Mesendoderm (in vitro differentiated cells): Measurements from ENCODE around the gene FGF19.

Experiments used
- DNase-seq: peaks from one replicate; pipeline ENCODE4 v3.0.0; 2013
- H2AK5ac ChIP-seq: 2 replicates; pipeline ENCODE4 v1.6.1; 2013; ENCODE audit warnings: low read length, inconsistent platforms
- H2BK120ac ChIP-seq: 2 replicates; pipeline ENCODE4 v1.6.1; 2013; ENCODE audit warnings: low read depth, mild to moderate bottlenecking, low read length, moderate library complexity, mixed read lengths
- H2BK15ac ChIP-seq: replicated peaks from 2 replicates; pipeline ENCODE4 v1.6.1; 2013; ENCODE audit warnings: low read depth, mild to moderate bottlenecking, moderate library complexity
- H2BK5ac ChIP-seq: 2 replicates; pipeline ENCODE4 v1.6.1; 2013; ENCODE audit warnings: low read length, inconsistent platforms
- H3K18ac ChIP-seq: 2 replicates; pipeline ENCODE4 v1.6.1; 2013; ENCODE audit warnings: mild to moderate bottlenecking, low read length, mixed read lengths
- H3K23ac ChIP-seq: one replicate; pipeline ENCODE4 v1.6.1; 2013; ENCODE audit warnings: low read length
- H3K27ac ChIP-seq: 2 replicates; pipeline ENCODE4 v1.5.1; 2013; ENCODE audit warnings: low read depth, mild to moderate bottlenecking, inconsistent platforms, low read length, moderate library complexity
- H3K27me3 ChIP-seq: 2 replicates; pipeline ENCODE4 v1.6.1; 2013; ENCODE audit warnings: low read length, control low read depth, mild to moderate bottlenecking, inconsistent platforms; ENCODE audit not compliant: insufficient read depth, poor library complexity
- H3K36me3 ChIP-seq: 2 replicates; pipeline ENCODE4 v1.6.1; 2013; ENCODE audit warnings: low read length, inconsistent platforms; ENCODE audit not compliant: control insufficient read depth, insufficient read depth
- H3K4ac ChIP-seq: one replicate; pipeline ENCODE4 v1.6.1; 2013; ENCODE audit warnings: low read depth, mild to moderate bottlenecking, low read length, moderate library complexity
- H3K4me1 ChIP-seq: 2 replicates; pipeline ENCODE4 v1.6.1; 2013; ENCODE audit warnings: low read depth, low read length, inconsistent platforms; ENCODE audit not compliant: control insufficient read depth
- H3K4me2 ChIP-seq: 2 replicates; pipeline ENCODE4 v1.6.1; 2013; ENCODE audit warnings: low read length
- H3K4me3 ChIP-seq: 2 replicates; pipeline ENCODE4 v1.5.1; 2013; ENCODE audit warnings: mild to moderate bottlenecking, low read length
- H3K56ac ChIP-seq: one replicate; pipeline ENCODE4 v1.6.1; 2013; ENCODE audit warnings: low read length
- H3K79me1 ChIP-seq: 2 replicates; pipeline ENCODE4 v1.6.1; 2013; ENCODE audit warnings: low read length, inconsistent platforms
- H3K79me2 ChIP-seq: 2 replicates; pipeline ENCODE4 v1.6.1; 2013; ENCODE audit warnings: mild to moderate bottlenecking, low read length; ENCODE audit not compliant: control insufficient read depth, insufficient read depth
- H3K9ac ChIP-seq: 2 replicates; pipeline ENCODE4 v1.6.1; 2013; ENCODE audit warnings: low read length, inconsistent platforms
- H4K5ac ChIP-seq: one replicate; pipeline ENCODE4 v1.6.1; 2013; ENCODE audit warnings: low read length
- H4K8ac ChIP-seq: one replicate; pipeline ENCODE4 v1.6.1; 2013; ENCODE audit warnings: low read depth, mild to moderate bottlenecking, control low read depth, low read length, moderate library complexity
- WGBS: extraction: QIAGEN DNeasy Blood & Tissue Kit; methylation state at CpG from one replicate; pipeline ENCODE4 v1.1.7; 2013; ENCODE audit warnings: low lambda C conversion rate, missing lambda C conversion rate; ENCODE audit not compliant: insufficient coverage; ENCODE audit errors: extremely low coverage; 5-methylcytosine and 5-hydroxymethylcytosine counted together

FGF19 gene

GRCh38 chr11:69702769-69703452, 911 bp downstream of the FGF19 start:
- no peak overlapping the region for H3K27ac ChIP-seq
- peaks cover 2% of the 10 kb centered on the region for H3K27me3 ChIP-seq
- peak overlapping the region; percentile 30 for H3K9ac ChIP-seq
- no CpG with 5 or more reads among the region's 45 CpGs for WGBS
- no peak overlapping the region for H4K8ac ChIP-seq
- peak; percentile 56 for DNase-seq
- no peak overlapping the region for H4K5ac ChIP-seq
- peak overlapping the region; percentile 95 for H3K23ac ChIP-seq
- H3K4me3 ChIP-seq = no peak overlapping the region
- no peaks in the 10 kb centered on the region for H3K79me1 ChIP-seq
- H3K4me1 ChIP-seq = no peaks in the 10 kb centered on the region
- no peaks in the 10 kb centered on the region for H3K79me2 ChIP-seq
- H3K18ac ChIP-seq = no peak overlapping the region
- no peak overlapping the region for H2BK120ac ChIP-seq
- H2BK15ac ChIP-seq = no peak overlapping the region
- H3K4me2 ChIP-seq = peak overlapping the region; percentile 47
- H3K36me3 ChIP-seq = no peaks in the 10 kb centered on the region
- no peak overlapping the region for H2BK5ac ChIP-seq
- no peak overlapping the region for H3K4ac ChIP-seq
- no peak overlapping the region for H2AK5ac ChIP-seq
- H3K56ac ChIP-seq = peak overlapping the region; percentile 64

GRCh38 chr11:69702239-69702691, 1.6 kb downstream of the FGF19 start:
- WGBS = no CpG with 5 or more reads among the region's 35 CpGs
- H3K56ac ChIP-seq = peak overlapping the region; percentile 79
- no peak overlapping the region for H2BK5ac ChIP-seq
- no peak overlapping the region for H2AK5ac ChIP-seq
- peak overlapping the region; percentile 17 for H3K23ac ChIP-seq
- no peak overlapping the region for H4K8ac ChIP-seq
- no peak overlapping the region for H3K4me3 ChIP-seq
- peak; percentile 67 for DNase-seq
- no peaks in the 10 kb centered on the region for H3K4me1 ChIP-seq
- H3K27ac ChIP-seq = no peak overlapping the region
- H3K79me2 ChIP-seq = no peaks in the 10 kb centered on the region
- peak overlapping the region; percentile 58 for H3K4me2 ChIP-seq
- no peaks in the 10 kb centered on the region for H3K79me1 ChIP-seq
- H3K9ac ChIP-seq = peak overlapping the region; percentile 56
- H3K27me3 ChIP-seq = peaks cover 2% of the 10 kb centered on the region
- no peak overlapping the region for H4K5ac ChIP-seq
- peak overlapping the region; percentile 82 for H3K18ac ChIP-seq
- peak overlapping the region; percentile 29 for H2BK120ac ChIP-seq
- H3K36me3 ChIP-seq = no peaks in the 10 kb centered on the region
- H2BK15ac ChIP-seq = no peak overlapping the region
- H3K4ac ChIP-seq = peak overlapping the region; percentile 2

GRCh38 chr11:69700278-69701140, 3.3 kb downstream of the FGF19 start:
- H3K4me3 ChIP-seq = no peak overlapping the region
- H3K27ac ChIP-seq = no peak overlapping the region
- H4K8ac ChIP-seq = no peak overlapping the region

GRCh38 chr11:69699213-69699612, 4.6 kb downstream of the FGF19 start:
- Histone ChIP-seq H3K4me3 (no peak overlapping the region), H3K18ac (no peak overlapping the region), H3K27me3 (no peaks in the 10 kb centered on the region)

More at GRCh38 chr11:69700278-69701140, 3.3 kb downstream of the FGF19 start:
- Histone ChIP-seq H2BK120ac (no peak overlapping the region), H3K4ac (no peak overlapping the region), H2BK15ac (no peak overlapping the region), H3K79me1 (no peaks in the 10 kb centered on the region), H3K18ac (no peak overlapping the region), H3K27me3 (peaks cover 2% of the 10 kb centered on the region), H3K36me3 (no peaks in the 10 kb centered on the region), H3K56ac (peak overlapping the region; percentile 68), H2BK5ac (no peak overlapping the region), H3K23ac (no peak overlapping the region), H3K4me2 (peak overlapping the region; percentile 35), H3K9ac (no peak overlapping the region), H2AK5ac (no peak overlapping the region), H3K79me2 (no peaks in the 10 kb centered on the region), H4K5ac (no peak overlapping the region), H3K4me1 (no peaks in the 10 kb centered on the region)
- no CpG with 5 or more reads among the region's 20 CpGs for WGBS
- DNase-seq = peak; percentile 91

GRCh38 chr11:69698362-69698761, 5.5 kb downstream of the FGF19 start:
- no peak for DNase-seq
- no peaks in the 10 kb centered on the region for H3K36me3 ChIP-seq
- no peak overlapping the region for H3K18ac ChIP-seq
- no peak overlapping the region for H3K23ac ChIP-seq
- H4K5ac ChIP-seq = no peak overlapping the region
- H3K9ac ChIP-seq = no peak overlapping the region
- no CpG with 5 or more reads among the region's 2 CpGs for WGBS
- H3K79me1 ChIP-seq = no peaks in the 10 kb centered on the region
- no peak overlapping the region for H4K8ac ChIP-seq
- no peak overlapping the region for H3K56ac ChIP-seq
- H2BK5ac ChIP-seq = no peak overlapping the region
- no peak overlapping the region for H3K4me2 ChIP-seq
- no peak overlapping the region for H2BK15ac ChIP-seq
- H3K4ac ChIP-seq = no peak overlapping the region
- no peak overlapping the region for H2BK120ac ChIP-seq
- no peaks in the 10 kb centered on the region for H3K79me2 ChIP-seq
- no peak overlapping the region for H3K4me3 ChIP-seq
- H3K4me1 ChIP-seq = no peaks in the 10 kb centered on the region
- H3K27me3 ChIP-seq = no peaks in the 10 kb centered on the region
- H3K27ac ChIP-seq = no peak overlapping the region
- no peak overlapping the region for H2AK5ac ChIP-seq

More at GRCh38 chr11:69699213-69699612, 4.6 kb downstream of the FGF19 start:
- no peak for DNase-seq
- Histone ChIP-seq H2BK5ac (no peak overlapping the region), H2BK15ac (no peak overlapping the region), H3K79me2 (no peaks in the 10 kb centered on the region), H3K79me1 (no peaks in the 10 kb centered on the region), H3K56ac (peak overlapping the region; percentile 27), H3K4ac (no peak overlapping the region), H2AK5ac (no peak overlapping the region), H3K27ac (no peak overlapping the region), H3K36me3 (no peaks in the 10 kb centered on the region), H3K23ac (no peak overlapping the region), H4K8ac (no peak overlapping the region), H2BK120ac (no peak overlapping the region), H4K5ac (no peak overlapping the region), H3K4me2 (no peak overlapping the region), H3K4me1 (no peaks in the 10 kb centered on the region), H3K9ac (no peak overlapping the region)
- WGBS = no CpG with 5 or more reads among the region's 13 CpGs
